ENCODE data around the gene HMGCR. TPM values are rescaled to one million over a fixed set of nuclear protein-coding genes. Genes with fewer than 3 reads are reported as not detected.

The HMGCR gene
- total RNA-seq, 3 donors from 2014 or later (not counting 1 experiment from before 2014, with no cell fraction given): 44.2 to 89.5 (median 62.6) TPM

- intact Hi-C loops (cut with micrococcal nuclease): no loop called here
- Histone ChIP-seq H3K27ac (ENCODE audit: low read length) (no peak overlapping the region), H3K4me1 (ENCODE audit: control insufficient read depth, insufficient read depth, low read length) (no peaks in the 10 kb centered on the region), H3K27me3 (ENCODE audit: control insufficient read depth, insufficient read depth, low read length) (no peaks in the 10 kb centered on the region), H3K4me3 (ENCODE audit: low read length) (no peak overlapping the region), H3K36me3 (ENCODE audit: control insufficient read depth, insufficient read depth, low read length) (peaks cover 33% of the 10 kb centered on the region), H3K9me3 (ENCODE audit: control insufficient read depth, insufficient read depth, low read length) (no peaks in the 10 kb centered on the region)
- no peak for DNase-seq
- Mint-ChIP-seq H3K27me3 (ENCODE audit: low read depth in 2 of 2) (no peaks in the 10 kb centered on the region), H3K36me3 (no peaks in the 10 kb centered on the region), H3K9me3 (no peaks in the 10 kb centered on the region), H3K4me1 (no peaks in the 10 kb centered on the region), H3K27ac (no peak overlapping the region), H3K4me3 (no peak overlapping the region)
- 94% methylated on average over 11 of the region's 12 CpGs for WGBS (ENCODE audit: insufficient coverage)
- ATAC-seq: no peak
- no peak for TF ChIP-seq CTCF (IDR thresholded peaks at IDR 0.05)
Observed at GRCh38 chr5:75374394-75374814, 37.4 kb downstream of the HMGCR start.

- Histone ChIP-seq H3K27me3 (ENCODE audit: control insufficient read depth, insufficient read depth, low read length) (no peaks in the 10 kb centered on the region), H3K4me3 (ENCODE audit: low read length) (no peak overlapping the region), H3K27ac (ENCODE audit: low read length) (no peak overlapping the region), H3K9me3 (ENCODE audit: control insufficient read depth, insufficient read depth, low read length) (no peaks in the 10 kb centered on the region), H3K4me1 (ENCODE audit: control insufficient read depth, insufficient read depth, low read length) (no peaks in the 10 kb centered on the region), H3K36me3 (ENCODE audit: control insufficient read depth, insufficient read depth, low read length) (peaks cover 41% of the 10 kb centered on the region)
- DNase-seq (no peak), ATAC-seq (no peak)
- no peaks in the 10 kb centered on the region for H3K4me1 Mint-ChIP-seq
- H3K4me3 Mint-ChIP-seq: no peak overlapping the region
- 100% methylated on average over 1 of the region's 4 CpGs for WGBS (ENCODE audit: insufficient coverage)
- intact Hi-C loops (cut with micrococcal nuclease): no loop called here
- no peak for TF ChIP-seq CTCF (IDR thresholded peaks at IDR 0.05)
- no peaks in the 10 kb centered on the region for H3K27me3 Mint-ChIP-seq (ENCODE audit: low read depth in 2 of 2)
- H3K9me3 Mint-ChIP-seq: no peaks in the 10 kb centered on the region
- H3K27ac Mint-ChIP-seq: no peak overlapping the region
- no peaks in the 10 kb centered on the region for H3K36me3 Mint-ChIP-seq
Observed at GRCh38 chr5:75375414-75375813, 38.4 kb downstream of the HMGCR start.

GRCh38 chr5:75380099-75380498 is 43.1 kb downstream of the HMGCR start:
- DNase-seq (no peak), ATAC-seq (no peak)
- H3K9me3 ChIP-seq (ENCODE audit: control insufficient read depth, insufficient read depth, low read length): no peaks in the 10 kb centered on the region
- no peak for TF ChIP-seq CTCF (IDR thresholded peaks at IDR 0.05)
- peaks cover 75% of the 10 kb centered on the region for H3K36me3 ChIP-seq (ENCODE audit: control insufficient read depth, insufficient read depth, low read length)
- H3K27ac ChIP-seq (ENCODE audit: low read length): no peak overlapping the region
- no peak overlapping the region for H3K4me3 Mint-ChIP-seq
- H3K36me3 Mint-ChIP-seq: no peaks in the 10 kb centered on the region
- no peaks in the 10 kb centered on the region for H3K27me3 Mint-ChIP-seq (ENCODE audit: low read depth in 2 of 2)
- WGBS (ENCODE audit: insufficient coverage): no CpG with 5 or more reads among the region's 1 CpG
- no peaks in the 10 kb centered on the region for H3K27me3 ChIP-seq (ENCODE audit: control insufficient read depth, insufficient read depth, low read length)
- no peaks in the 10 kb centered on the region for H3K9me3 Mint-ChIP-seq
- H3K4me1 ChIP-seq (ENCODE audit: control insufficient read depth, insufficient read depth, low read length): no peaks in the 10 kb centered on the region
- no peak overlapping the region for H3K27ac Mint-ChIP-seq
- intact Hi-C loops (cut with micrococcal nuclease): no loop called here
- H3K4me3 ChIP-seq (ENCODE audit: low read length): no peak overlapping the region
- H3K4me1 Mint-ChIP-seq: no peaks in the 10 kb centered on the region

GRCh38 chr5:75381456-75381855 is 44.4 kb downstream of the HMGCR start:
- Mint-ChIP-seq H3K9me3 (no peaks in the 10 kb centered on the region), H3K4me3 (no peak overlapping the region), H3K36me3 (no peaks in the 10 kb centered on the region), H3K27me3 (ENCODE audit: low read depth in 2 of 2) (no peaks in the 10 kb centered on the region), H3K27ac (no peak overlapping the region), H3K4me1 (no peaks in the 10 kb centered on the region)
- 58% methylated on average over 4 of the region's 4 CpGs for WGBS (ENCODE audit: insufficient coverage)
- H3K4me1 ChIP-seq (ENCODE audit: control insufficient read depth, insufficient read depth, low read length): no peaks in the 10 kb centered on the region
- intact Hi-C loops (cut with micrococcal nuclease): no loop called here
- DNase-seq: no peak
- no peak overlapping the region for H3K4me3 ChIP-seq (ENCODE audit: low read length)
- no peaks in the 10 kb centered on the region for H3K9me3 ChIP-seq (ENCODE audit: control insufficient read depth, insufficient read depth, low read length)
- peaks cover 76% of the 10 kb centered on the region for H3K36me3 ChIP-seq (ENCODE audit: control insufficient read depth, insufficient read depth, low read length)
- no peak overlapping the region for H3K27ac ChIP-seq (ENCODE audit: low read length)
- ATAC-seq: no peak
- no peaks in the 10 kb centered on the region for H3K27me3 ChIP-seq (ENCODE audit: control insufficient read depth, insufficient read depth, low read length)
- TF ChIP-seq CTCF (IDR thresholded peaks at IDR 0.05): no peak
